Thyroid gland (tissue), 4 donors: ENCODE data around the gene HACL1. TPM values are rescaled to one million over a fixed set of nuclear protein-coding genes. Genes with fewer than 3 reads are reported as not detected.
"Not testable (repeated sequence)": the region's sequence is repeated elsewhere in the genome, so short reads cannot be mapped to it uniquely, and the experiment has no call there.

Experiments
- DNase-seq, 2 donors: peaks; one replicate each; pipeline ENCODE4 v3.0.0-alpha.2; 2019
- H3K27ac ChIP-seq, 3 donors: fragments of 200-600 bp; sonication (generic); 1 replicate in 2 of 3; 2 replicates in 1 of 3; pipeline ENCODE4 v1.5.1; 2016 to 2019; ENCODE audit warnings: mild to moderate bottlenecking in 1 of 3, moderate library complexity in 1 of 3
- H3K27me3 ChIP-seq: fragments of 200-600 bp; sonication (generic); one replicate; pipeline ENCODE4 v1.5.1; 2019
- H3K36me3 ChIP-seq, 2 donors: fragments of 200-600 bp; sonication (generic); one replicate each; pipeline ENCODE4 v1.5.1; 2016 to 2019
- H3K4me1 ChIP-seq, 2 donors: fragments of 200-600 bp; sonication (generic); one replicate each; pipeline ENCODE4 v1.5.1; 2017 to 2019
- H3K4me3 ChIP-seq, 3 donors: fragments of 200-600 bp; sonication (generic); replicated peaks in 1 of 3; 1 replicate in 2 of 3; 2 replicates in 1 of 3; pipeline ENCODE4 v1.5.1; 2016; ENCODE audit warnings: mild to moderate bottlenecking in 1 of 3
- H3K9me3 ChIP-seq: fragments of 200-600 bp; sonication (generic); one replicate; pipeline ENCODE4 v1.5.1; 2017
- CTCF ChIP-seq, 6 experiments: fragments of 200-600 bp in 3 of 6; fragments of 450-650 bp in 3 of 6; sonication (generic) in 3 of 6; IDR thresholded peaks; one replicate each; pipeline ENCODE4 v1.5.1; 2016 to 2019; ENCODE audit warnings: antibody characterized with exemption in 6 of 6, mild to moderate bottlenecking in 2 of 6, inconsistent platforms in 1 of 6, moderate library complexity in 1 of 6
- POLR2A ChIP-seq, 2 donors: fragments of 450-650 bp; IDR thresholded peaks; one replicate each; pipeline ENCODE4 v1.6.1; 2017; ENCODE audit warnings: antibody characterized with exemption in 2 of 2, mild to moderate bottlenecking in 2 of 2, moderate library complexity in 1 of 2
- WGBS, 2 donors: methylation state at CpG; one replicate each; pipeline ENCODE4 v1.1.5; 2017; 5-methylcytosine and 5-hydroxymethylcytosine counted together
- intact Hi-C: fragments of 100-400 bp; cut with DNase I; formaldehyde crosslinking; loops from one replicate; pipeline ENCODE4 v1.15.1; 2023
- total RNA-seq, 4 donors: library from RNA; depleted of rRNA; stranded (reverse); fragments of >200 nt; gene quantifications; one replicate each; pipeline ENCODE4 v1.2.3, GENCODE V29; 2016

The HACL1 gene
- total RNA-seq, 4 donors from 2014 or later, result 24.2 to 45.0 (median 37.7) TPM

GRCh38 chr3:15623535-15624440, 22.4 kb upstream of the HACL1 start:
- Histone ChIP-seq H3K9me3 (no peaks in the 10 kb centered on the region), H3K4me1 (no peaks in the 10 kb centered on the region), H3K27ac (no peak overlapping the region), H3K4me3 (no peak overlapping the region), H3K27me3 (no peaks in the 10 kb centered on the region), H3K36me3 (no peaks in the 10 kb centered on the region)
- TF ChIP-seq CTCF (IDR thresholded peaks at IDR 0.05), result no peak
- no peak for TF ChIP-seq POLR2A (IDR thresholded peaks at IDR 0.05)
- intact Hi-C loops, result no loop called here
- WGBS, 2 donors, result 83 to 88% methylated on average over 4 of the region's 4 CpGs
- DNase-seq, result no peak

- H3K27ac ChIP-seq, H3K36me3 ChIP-seq, DNase-seq, intact Hi-C loops, H3K4me3 ChIP-seq, H3K4me1 ChIP-seq, H3K9me3 ChIP-seq, H3K27me3 ChIP-seq: not testable (repeated sequence)
- 91 to 93% methylated on average over 8 of the region's 8 CpGs for WGBS, 2 donors
Measured at GRCh38 chr3:15619659-15620464, 18.5 kb upstream of the HACL1 start.

- intact Hi-C loops, result no loop called here
- Histone ChIP-seq H3K4me1 (peaks cover 0 to 10% of the 10 kb centered on the region in 2 donors), H3K36me3 (no peaks in the 10 kb centered on the region), H3K27ac (no peak overlapping the region), H3K27me3 (no peaks in the 10 kb centered on the region), H3K9me3 (no peaks in the 10 kb centered on the region), H3K4me3 (no peak overlapping the region)
- 95% methylated on average over 6 of the region's 6 CpGs for WGBS, 2 donors
- TF ChIP-seq POLR2A (IDR thresholded peaks at IDR 0.05), result no peak
- TF ChIP-seq CTCF (IDR thresholded peaks at IDR 0.05), result no peak
- no peak for DNase-seq
Measured at GRCh38 chr3:15616053-15616452, 14.7 kb upstream of the HACL1 start.

GRCh38 chr3:15614958-15615357, 13.6 kb upstream of the HACL1 start:
- Histone ChIP-seq H3K4me3 (no peak overlapping the region), H3K9me3 (no peaks in the 10 kb centered on the region), H3K36me3 (no peaks in the 10 kb centered on the region), H3K4me1 (peaks cover 0 to 10% of the 10 kb centered on the region in 2 donors), H3K27ac (no peak overlapping the region), H3K27me3 (no peaks in the 10 kb centered on the region)
- intact Hi-C loops, result no loop called here
- TF ChIP-seq POLR2A (IDR thresholded peaks at IDR 0.05) (no peak), CTCF (IDR thresholded peaks at IDR 0.05) (no peak)
- 92 to 100% methylated on average over 1 of the region's 1 CpG for WGBS, 2 donors
- no peak for DNase-seq

GRCh38 chr3:15612001-15612400, 10.6 kb upstream of the HACL1 start:
- Histone ChIP-seq H3K27me3 (no peaks in the 10 kb centered on the region), H3K4me1 (peaks cover 9 to 21% of the 10 kb centered on the region in 2 donors), H3K9me3 (no peaks in the 10 kb centered on the region), H3K27ac (no peak overlapping the region), H3K4me3 (no peak overlapping the region), H3K36me3 (no peaks in the 10 kb centered on the region)
- WGBS, 2 donors, result 78 to 88% methylated on average over 1 of the region's 1 CpG
- TF ChIP-seq CTCF (IDR thresholded peaks at IDR 0.05) (no peak), POLR2A (IDR thresholded peaks at IDR 0.05) (no peak)
- intact Hi-C loops, result no loop called here
- no peak for DNase-seq
